ENCODE data around the gene PINK1.

GRCh38 chr1:20625176-20626097 lies 7.8 kb upstream of the PINK1 start:
- TF ChIP-seq POLR2AphosphoS5 (IDR thresholded peaks at IDR 0.05) = no peak
- TF ChIP-seq, protein P1, sequence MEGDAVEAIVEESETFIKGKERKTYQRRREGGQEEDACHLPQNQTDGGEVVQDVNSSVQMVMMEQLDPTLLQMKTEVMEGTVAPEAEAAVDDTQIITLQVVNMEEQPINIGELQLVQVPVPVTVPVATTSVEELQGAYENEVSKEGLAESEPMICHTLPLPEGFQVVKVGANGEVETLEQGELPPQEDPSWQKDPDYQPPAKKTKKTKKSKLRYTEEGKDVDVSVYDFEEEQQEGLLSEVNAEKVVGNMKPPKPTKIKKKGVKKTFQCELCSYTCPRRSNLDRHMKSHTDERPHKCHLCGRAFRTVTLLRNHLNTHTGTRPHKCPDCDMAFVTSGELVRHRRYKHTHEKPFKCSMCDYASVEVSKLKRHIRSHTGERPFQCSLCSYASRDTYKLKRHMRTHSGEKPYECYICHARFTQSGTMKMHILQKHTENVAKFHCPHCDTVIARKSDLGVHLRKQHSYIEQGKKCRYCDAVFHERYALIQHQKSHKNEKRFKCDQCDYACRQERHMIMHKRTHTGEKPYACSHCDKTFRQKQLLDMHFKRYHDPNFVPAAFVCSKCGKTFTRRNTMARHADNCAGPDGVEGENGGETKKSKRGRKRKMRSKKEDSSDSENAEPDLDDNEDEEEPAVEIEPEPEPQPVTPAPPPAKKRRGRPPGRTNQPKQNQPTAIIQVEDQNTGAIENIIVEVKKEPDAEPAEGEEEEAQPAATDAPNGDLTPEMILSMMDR (IDR thresholded peaks at IDR 0.05; ENCODE audit: poor library complexity, severe bottlenecking) = no peak

All from neural cell (in vitro differentiated cells).